Ovary (tissue), 9 donors: ENCODE data around the gene RFTN2. TPM values are rescaled to one million over a fixed set of nuclear protein-coding genes. Genes with fewer than 3 reads are reported as not detected.

ENCODE experiments used
- DNase-seq, 5 donors: peaks; one replicate each; pipeline ENCODE4 v3.0.0-alpha.2; 2019 to 2020
- H3K27ac ChIP-seq, 2 donors: fragments of 200-600 bp; one replicate each; pipeline versions ENCODE4 v1.5.1 to v1.8.0; 2019 to 2022
- H3K27me3 ChIP-seq: fragments of 200-600 bp; one replicate; pipeline ENCODE4 v1.8.0; 2022
- H3K36me3 ChIP-seq: fragments of 200-600 bp; sonication (generic); one replicate; pipeline ENCODE4 v1.5.1; 2019
- H3K4me1 ChIP-seq: one replicate; pipeline ENCODE4 v1.8.1; 2013; ENCODE audit warnings: mild to moderate bottlenecking, moderate library complexity; ENCODE audit not compliant: insufficient read depth
- H3K4me3 ChIP-seq: fragments of 200-600 bp; sonication (generic); one replicate; pipeline ENCODE4 v1.5.1; 2017
- H3K9me3 ChIP-seq, 2 donors: fragments of 200-600 bp in 1 of 2; sonication (generic) in 1 of 2; one replicate each; pipeline versions ENCODE4 v1.5.1 to v1.8.1; 2013 to 2019; ENCODE audit warnings: mild to moderate bottlenecking in 1 of 2, moderate library complexity in 1 of 2
- CTCF ChIP-seq, 3 donors: fragments of 450-650 bp in 2 of 3; fragments of 200-600 bp in 1 of 3; IDR thresholded peaks; one replicate each; pipeline versions ENCODE4 v1.5.1 to v1.8.0; 2016 to 2022; ENCODE audit warnings: antibody characterized with exemption in 3 of 3, mild to moderate bottlenecking in 1 of 3
- EP300 ChIP-seq: sonication (generic); formaldehyde crosslinking; IDR thresholded peaks from one replicate; pipeline ENCODE4 v1.6.1; 2017; ENCODE audit warnings: antibody characterized with exemption
- POLR2A ChIP-seq: fragments of 450-650 bp; IDR thresholded peaks from one replicate; pipeline ENCODE4 v1.6.1; 2017; ENCODE audit warnings: antibody characterized with exemption, mild to moderate bottlenecking, moderate library complexity
- WGBS, 3 donors: extraction: QIAGEN DNeasy Blood & Tissue Kit in 1 of 3; methylation state at CpG; one replicate each; pipeline versions ENCODE4 v1.1.5 to v1.1.7; 2013 to 2017; 5-methylcytosine and 5-hydroxymethylcytosine counted together
- intact Hi-C, 4 donors: fragments of 100-400 bp; cut with DNase I; formaldehyde crosslinking; loops; one replicate each; pipeline versions ENCODE4 v1.11.0 to v1.15.1; 2022 to 2023
- polyA plus RNA-seq, 2 donors: library from polyadenylated mRNA; stranded (reverse); fragments of 200-250 nt in 1 of 2; fragments of 350-450 nt in 1 of 2; fragmentation: Illumina TruSeq in 1 of 2; extraction: RNeasy Lipid Tissue Mini Kit (QIAGEN cat#74804) in 1 of 2; gene quantifications; one replicate each; pipeline ENCODE4 v1.2.3, GENCODE V29; 2013 to 2014
- total RNA-seq, 7 donors: library from RNA; depleted of rRNA in 2 of 7; stranded (reverse); fragments of >200 nt in 2 of 7; fragmentation: NEBNext Ultra II Directional in 3 of 7; extraction: Animal tissue kit (Norgen Biotek cat#: 25700) in 3 of 7; gene quantifications; one replicate each; pipeline versions ENCODE4 v1.1.0 to v1.2.4, GENCODE V29; 2016 to 2023
- donor health status: DM: no; HTN: no; CAD: no; lungs with moderate emphysema.
- donor health status: DM: no; HTN: no; CAD: no.
- donor health status: Bipolar disorder and iron deficiency.
- donor health status: DM: yes; HTN: yes; CAD: no.
- donor health status: DM: no; HTN: no; CAD: no.
- donor health status: DM: yes; HTN: yes; CAD: no.

RFTN2 gene
- total and polyA plus RNA-seq, 9 donors = 8.1 to 22.1 (median 13.4) TPM

- whole genome bisulfite sequencing, 3 donors = 94 to 96% (median 95%) methylated on average over 7 of the region's 7 CpGs
- intact Hi-C loops = no loop called here
Measured at GRCh38 chr2:197626965-197627625, 48.3 kb downstream of the RFTN2 start.

GRCh38 chr2:197620133-197620532 lies 55.3 kb downstream of the RFTN2 start:
- Histone ChIP-seq H3K4me1 (no peaks in the 10 kb centered on the region), H3K27ac (no peak overlapping the region), H3K36me3 (no peaks in the 10 kb centered on the region), H3K4me3 (no peak overlapping the region), H3K9me3 (no peaks in the 10 kb centered on the region), H3K27me3 (no peaks in the 10 kb centered on the region)
- intact Hi-C loops = no loop called here
- DNase-seq = no peak
- 42 to 52% (median 49%) methylated on average over 1 of the region's 1 CpG for WGBS, 3 donors
- TF ChIP-seq CTCF (IDR thresholded peaks at IDR 0.05) (no peak), EP300 (no peak), POLR2A (no peak)

More at GRCh38 chr2:197626965-197627625, 48.3 kb downstream of the RFTN2 start:
- no peaks in the 10 kb centered on the region for H3K4me1 ChIP-seq
- no peaks in the 10 kb centered on the region for H3K36me3 ChIP-seq
- H3K27me3 ChIP-seq = no peaks in the 10 kb centered on the region
- DNase-seq = no peak
- no peak overlapping the region for H3K27ac ChIP-seq
- TF ChIP-seq CTCF (IDR thresholded peaks at IDR 0.05) (no peak), EP300 (no peak), POLR2A (no peak)
- H3K4me3 ChIP-seq = no peak overlapping the region
- H3K9me3 ChIP-seq = no peaks in the 10 kb centered on the region

GRCh38 chr2:197615016-197615652 lies 60.3 kb downstream of the RFTN2 start:
- Histone ChIP-seq H3K4me1 (no peaks in the 10 kb centered on the region), H3K27me3 (no peaks in the 10 kb centered on the region), H3K4me3 (no peak overlapping the region), H3K9me3 (no peaks in the 10 kb centered on the region), H3K27ac (no peak overlapping the region), H3K36me3 (no peaks in the 10 kb centered on the region)
- intact Hi-C loops = no loop called here
- DNase-seq = no peak
- TF ChIP-seq EP300 (no peak), POLR2A (no peak), CTCF (IDR thresholded peaks at IDR 0.05) (no peak)
- WGBS, 3 donors = 81 to 92% (median 90%) methylated on average over 4 of the region's 4 CpGs

- Histone ChIP-seq H3K9me3 (no peaks in the 10 kb centered on the region), H3K27ac (no peak overlapping the region), H3K36me3 (no peaks in the 10 kb centered on the region), H3K4me3 (no peak overlapping the region), H3K27me3 (no peaks in the 10 kb centered on the region), H3K4me1 (no peaks in the 10 kb centered on the region)
- WGBS, 3 donors = 82 to 100% (median 98%) methylated on average over 3 of the region's 3 CpGs
- DNase-seq = no peak
- TF ChIP-seq CTCF (IDR thresholded peaks at IDR 0.05) = no peak
- no peak for TF ChIP-seq EP300
- TF ChIP-seq POLR2A = no peak
- intact Hi-C loops = no loop called here
Measured at GRCh38 chr2:197614532-197614931, 60.9 kb downstream of the RFTN2 start.
